A673 (cell line): ENCODE measurements around the gene PODNL1. TPM values are rescaled to one million over a fixed set of nuclear protein-coding genes. Genes with fewer than 3 reads are reported as not detected.

ENCODE experiments used
- BruUV-seq: library from RNA; stranded (reverse); fragments of 400-500 nt; replicated peaks from 2 replicates; lab custom pipeline; 2021; lab: Mats Ljungman, UMichigan
- CTCF ChIA-PET: fragments of 300-600 bp; sonication (Branson Sonifier 250); formaldehyde crosslinking; loops from one replicate; lab custom pipeline; 2022; ENCODE audit warnings: antibody characterized with exemption; lab: Charles Lee
- POLR2A ChIA-PET: fragments of 300-600 bp; sonication (Branson Sonifier 250); formaldehyde crosslinking; loops from one replicate; lab custom pipeline; 2022; ENCODE audit warnings: antibody characterized with exemption; ENCODE audit not compliant: low non-redundant PET; lab: Charles Lee
- DNase-seq: peaks from one replicate; pipeline ENCODE4 v3.0.0-alpha.2; 2015; ENCODE audit warnings: low spot score
- H3K27ac ChIP-seq: fragments of 200-600 bp; sonication (generic); 2 replicates; pipeline ENCODE4 v1.5.1; 2016; ENCODE audit warnings: mixed run types, low read depth, mild to moderate bottlenecking, mixed read lengths, antibody characterized with exemption, low read length; ENCODE audit not compliant: poor library complexity, severe bottlenecking
- H3K27me3 ChIP-seq: fragments of 200-600 bp; sonication (generic); replicated peaks from 2 replicates; pipeline ENCODE4 v1.6.1; 2017; ENCODE audit warnings: mixed run types, low read depth, mild to moderate bottlenecking, mixed read lengths, antibody characterized with exemption, low read length; ENCODE audit not compliant: insufficient read depth, poor library complexity
- H3K36me3 ChIP-seq: fragments of 200-600 bp; sonication (generic); 2 replicates; pipeline ENCODE4 v1.6.1; 2016; ENCODE audit warnings: mixed run types, mild to moderate bottlenecking, mixed read lengths, antibody characterized with exemption, low read length; ENCODE audit not compliant: insufficient read depth, poor library complexity, severe bottlenecking
- H3K4me1 ChIP-seq: fragments of 200-600 bp; sonication (generic); 2 replicates; pipeline ENCODE4 v1.6.1; 2017; ENCODE audit warnings: mixed run types, mild to moderate bottlenecking, mixed read lengths, antibody characterized with exemption, low read length; ENCODE audit not compliant: insufficient read depth, poor library complexity, severe bottlenecking
- H3K4me3 ChIP-seq: fragments of 200-600 bp; sonication (generic); 2 replicates; pipeline ENCODE4 v1.5.1; 2016; ENCODE audit warnings: low read depth, mixed run types, mild to moderate bottlenecking, mixed read lengths, low read length; ENCODE audit not compliant: poor library complexity, severe bottlenecking
- H3K9me3 ChIP-seq: fragments of 200-600 bp; sonication (generic); 2 replicates; pipeline ENCODE4 v1.6.1; 2016; ENCODE audit warnings: mixed run types, low read depth, mild to moderate bottlenecking, mixed read lengths, antibody characterized with exemption, low read length; ENCODE audit not compliant: poor library complexity, severe bottlenecking
- EZH2 ChIP-seq: fragments of 200-600 bp; sonication (generic); IDR thresholded peaks from 2 replicates; pipeline ENCODE4 v1.6.1; 2017; ENCODE audit warnings: borderline replicate concordance, low read depth, mild to moderate bottlenecking, mixed read lengths, antibody characterized with exemption, low read length; ENCODE audit not compliant: poor library complexity, severe bottlenecking
- intact Hi-C: fragments of 100-400 bp; cut with micrococcal nuclease; formaldehyde crosslinking; loops from one replicate; pipeline ENCODE4 v1.10.0; 2022; ENCODE audit not compliant: unreplicated experiment
- total RNA-seq: library from RNA; stranded (reverse); gene quantifications from 2 replicates; pipeline ENCODE4 v1.2.3, GENCODE V29; 2021
- TF ChIP-seq, protein P1 (sequence below): fragments of 300-800, 200-600 bp; sonication (generic); conservative IDR thresholded peaks from 2 replicates; pipeline ENCODE4 v1.5.1; 2017; ENCODE audit warnings: low read depth, mild to moderate bottlenecking, antibody characterized with exemption, low read length, moderate library complexity, mixed read lengths

The PODNL1 gene
- total RNA-seq, 1 experiment from 2014 or later: not detected

DNA sequence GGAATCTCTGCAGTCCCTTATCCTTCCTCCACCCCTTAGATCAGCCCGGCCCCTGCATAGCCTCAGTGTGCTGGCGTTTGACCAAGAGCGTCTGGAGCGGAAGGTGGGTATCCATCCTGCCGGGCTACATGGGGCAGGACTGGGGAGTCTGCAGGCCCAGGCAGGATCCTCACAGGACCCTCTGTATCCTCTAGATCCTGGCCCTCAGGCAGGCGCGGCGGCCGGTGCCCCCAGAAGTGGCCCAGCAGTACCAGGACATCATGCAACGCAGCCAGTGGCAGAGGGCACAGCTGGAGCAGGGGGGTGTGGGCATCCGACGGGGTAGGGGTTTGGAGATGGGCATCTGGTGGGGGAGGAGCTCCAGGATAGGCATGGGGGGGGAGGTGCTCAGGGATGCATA, 8.9 kb downstream of the PODNL1 start:
- no peaks in the 10 kb centered on the region for H3K9me3 ChIP-seq
- TF ChIP-seq EZH2: no peak
- TF ChIP-seq, protein P1, sequence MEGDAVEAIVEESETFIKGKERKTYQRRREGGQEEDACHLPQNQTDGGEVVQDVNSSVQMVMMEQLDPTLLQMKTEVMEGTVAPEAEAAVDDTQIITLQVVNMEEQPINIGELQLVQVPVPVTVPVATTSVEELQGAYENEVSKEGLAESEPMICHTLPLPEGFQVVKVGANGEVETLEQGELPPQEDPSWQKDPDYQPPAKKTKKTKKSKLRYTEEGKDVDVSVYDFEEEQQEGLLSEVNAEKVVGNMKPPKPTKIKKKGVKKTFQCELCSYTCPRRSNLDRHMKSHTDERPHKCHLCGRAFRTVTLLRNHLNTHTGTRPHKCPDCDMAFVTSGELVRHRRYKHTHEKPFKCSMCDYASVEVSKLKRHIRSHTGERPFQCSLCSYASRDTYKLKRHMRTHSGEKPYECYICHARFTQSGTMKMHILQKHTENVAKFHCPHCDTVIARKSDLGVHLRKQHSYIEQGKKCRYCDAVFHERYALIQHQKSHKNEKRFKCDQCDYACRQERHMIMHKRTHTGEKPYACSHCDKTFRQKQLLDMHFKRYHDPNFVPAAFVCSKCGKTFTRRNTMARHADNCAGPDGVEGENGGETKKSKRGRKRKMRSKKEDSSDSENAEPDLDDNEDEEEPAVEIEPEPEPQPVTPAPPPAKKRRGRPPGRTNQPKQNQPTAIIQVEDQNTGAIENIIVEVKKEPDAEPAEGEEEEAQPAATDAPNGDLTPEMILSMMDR: no peak
- ChIA-PET CTCF (no interaction called here), POLR2A (no interaction called here)
- no peaks in the 10 kb centered on the region for H3K27me3 ChIP-seq
- H3K4me1 ChIP-seq: no peaks in the 10 kb centered on the region
- no peak for DNase-seq
- H3K4me3 ChIP-seq: no peak overlapping the region
- intact Hi-C loops: no loop called here
- no peak overlapping the region for H3K27ac ChIP-seq
- BruUV-seq: no TSS peak
- peaks cover 8% of the 10 kb centered on the region for H3K36me3 ChIP-seq

DNA sequence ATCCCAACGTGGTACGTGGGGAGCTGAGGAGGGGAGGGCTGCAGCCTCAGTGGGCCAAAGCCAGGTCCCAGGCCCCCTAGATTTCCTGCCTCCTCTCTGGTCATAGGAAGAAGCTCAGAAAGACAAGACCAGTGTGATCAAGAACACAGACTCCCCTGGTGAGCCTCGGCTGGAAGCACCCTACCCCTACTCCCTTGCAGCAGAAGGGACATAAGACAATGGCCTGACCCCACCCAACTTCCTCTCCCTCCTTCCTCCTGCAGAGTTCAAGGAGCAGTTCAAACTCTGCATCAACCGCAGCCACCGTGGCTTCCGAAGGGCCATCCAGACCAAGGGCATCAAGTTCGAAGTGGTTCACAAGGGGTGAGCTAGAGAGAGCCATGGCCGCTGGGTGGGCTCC, 11.5 kb downstream of the PODNL1 start:
- Histone ChIP-seq H3K9me3 (no peaks in the 10 kb centered on the region), H3K4me3 (no peak overlapping the region), H3K27me3 (no peaks in the 10 kb centered on the region), H3K4me1 (no peaks in the 10 kb centered on the region), H3K36me3 (peaks cover 11% of the 10 kb centered on the region), H3K27ac (no peak overlapping the region)
- TF ChIP-seq EZH2: no peak
- TF ChIP-seq, protein P1: no peak
- ChIA-PET CTCF (no interaction called here), POLR2A (no interaction called here)
- BruUV-seq: no TSS peak
- DNase-seq: no peak
- intact Hi-C loops: no loop called here

- intact Hi-C loops: no loop called here
- DNase-seq: no peak
- Histone ChIP-seq H3K36me3 (peaks cover 18% of the 10 kb centered on the region), H3K4me3 (no peak overlapping the region), H3K27me3 (no peaks in the 10 kb centered on the region), H3K4me1 (no peaks in the 10 kb centered on the region), H3K9me3 (peaks cover under 1% of the 10 kb centered on the region), H3K27ac (no peak overlapping the region)
- TF ChIP-seq, protein P1: no peak
- TF ChIP-seq EZH2: no peak
- ChIA-PET CTCF (no interaction called here), POLR2A (no interaction called here)
- BruUV-seq: no TSS peak
Observed at GRCh38 chr19:13926010-13926409, 12.2 kb downstream of the PODNL1 start.
